Peyer's patch (tissue), 4 donors: Measurements from ENCODE around the gene NTMT2. TPM values are rescaled to one million over a fixed set of nuclear protein-coding genes. Genes with fewer than 3 reads are reported as not detected.

Experiments
- DNase-seq, 3 donors: peaks; one replicate each; pipeline ENCODE4 v3.0.0-alpha.2; 2017 to 2019
- H3K27ac ChIP-seq, 4 donors: fragments of 200-600 bp; sonication (generic); one replicate each; pipeline ENCODE4 v1.5.1; 2016 to 2019
- H3K27me3 ChIP-seq, 2 donors: fragments of 200-600 bp; sonication (generic); one replicate each; pipeline ENCODE4 v1.5.1; 2019
- H3K36me3 ChIP-seq, 3 donors: fragments of 200-600 bp; sonication (generic); one replicate each; pipeline ENCODE4 v1.5.1; 2016 to 2019
- H3K4me1 ChIP-seq, 4 donors: fragments of 200-600 bp; sonication (generic); one replicate each; pipeline ENCODE4 v1.5.1; 2016 to 2019
- H3K4me3 ChIP-seq, 4 donors: fragments of 200-600 bp; sonication (generic); 1 replicate in 3 of 4; 2 replicates in 1 of 4; pipeline ENCODE4 v1.5.1; 2016 to 2019; ENCODE audit warnings: mild to moderate bottlenecking in 1 of 4
- H3K9me3 ChIP-seq, 4 donors: fragments of 200-600 bp; sonication (generic); one replicate each; pipeline ENCODE4 v1.5.1; 2016 to 2019; ENCODE audit warnings: mild to moderate bottlenecking in 1 of 4
- CTCF ChIP-seq, 6 experiments: fragments of 450-650 bp in 4 of 6; fragments of 200-600 bp in 2 of 6; sonication (generic) in 1 of 6; IDR thresholded peaks; one replicate each; pipeline ENCODE4 v1.5.1; 2017 to 2019; ENCODE audit warnings: antibody characterized with exemption in 6 of 6, mild to moderate bottlenecking in 3 of 6, moderate library complexity in 1 of 6
- POLR2A ChIP-seq, 2 donors: fragments of 450-650 bp; IDR thresholded peaks; one replicate each; pipeline ENCODE4 v1.5.1; 2017; ENCODE audit warnings: antibody characterized with exemption in 2 of 2, mild to moderate bottlenecking in 2 of 2, moderate library complexity in 2 of 2
- total RNA-seq, 4 donors: library from RNA; depleted of rRNA; stranded (reverse); fragments of >200 nt; gene quantifications; one replicate each; pipeline ENCODE4 v1.1.0, GENCODE V29; 2016

Gene NTMT2
- total RNA-seq, 4 donors from 2014 or later, result not detected

GRCh38 chr1:170194451-170194850 lies 48.7 kb downstream of the NTMT2 start:
- no peak for DNase-seq
- H3K36me3 ChIP-seq, result no peaks in the 10 kb centered on the region
- TF ChIP-seq CTCF (IDR thresholded peaks at IDR 0.05) (no peak), POLR2A (IDR thresholded peaks at IDR 0.05) (no peak)
- H3K9me3 ChIP-seq, result no peaks in the 10 kb centered on the region
- no peak overlapping the region for H3K4me3 ChIP-seq
- H3K27me3 ChIP-seq, result no peaks in the 10 kb centered on the region
- H3K4me1 ChIP-seq, result no peaks in the 10 kb centered on the region
- H3K27ac ChIP-seq, result no peak overlapping the region

GRCh38 chr1:170196490-170197236 lies 50.9 kb downstream of the NTMT2 start:
- TF ChIP-seq CTCF (IDR thresholded peaks at IDR 0.05) (no peak), POLR2A (IDR thresholded peaks at IDR 0.05) (no peak)
- H3K27me3 ChIP-seq, result no peaks in the 10 kb centered on the region
- no peak overlapping the region for H3K27ac ChIP-seq
- H3K9me3 ChIP-seq, result no peaks in the 10 kb centered on the region
- DNase-seq, result no peak
- H3K4me1 ChIP-seq, result no peaks in the 10 kb centered on the region
- H3K4me3 ChIP-seq, result no peak overlapping the region
- H3K36me3 ChIP-seq, result no peaks in the 10 kb centered on the region

- H3K4me3 ChIP-seq, result no peak overlapping the region
- H3K27ac ChIP-seq, result no peak overlapping the region
- DNase-seq, result no peak
- no peaks in the 10 kb centered on the region for H3K27me3 ChIP-seq
- TF ChIP-seq CTCF (IDR thresholded peaks at IDR 0.05) (no peak), POLR2A (IDR thresholded peaks at IDR 0.05) (no peak)
- H3K36me3 ChIP-seq, result no peaks in the 10 kb centered on the region
- H3K4me1 ChIP-seq, result no peaks in the 10 kb centered on the region
- H3K9me3 ChIP-seq, result no peaks in the 10 kb centered on the region
These were observed 52.3 kb downstream of the NTMT2 start for GRCh38 chr1:170198090-170198489.

GRCh38 chr1:170198584-170198983 lies 52.8 kb downstream of the NTMT2 start:
- H3K9me3 ChIP-seq, result no peaks in the 10 kb centered on the region
- no peak for TF ChIP-seq POLR2A (IDR thresholded peaks at IDR 0.05)
- no peak for TF ChIP-seq CTCF (IDR thresholded peaks at IDR 0.05)
- H3K27me3 ChIP-seq, result no peaks in the 10 kb centered on the region
- no peak overlapping the region for H3K4me3 ChIP-seq
- no peaks in the 10 kb centered on the region for H3K4me1 ChIP-seq
- DNase-seq, result no peak
- no peak overlapping the region for H3K27ac ChIP-seq
- no peaks in the 10 kb centered on the region for H3K36me3 ChIP-seq

- no peak for DNase-seq
- Histone ChIP-seq H3K27ac (no peak overlapping the region), H3K9me3 (no peaks in the 10 kb centered on the region)
These were observed 54.4 kb downstream of the NTMT2 start for GRCh38 chr1:170200161-170200560.

More at GRCh38 chr1:170200161-170200560, 54.4 kb downstream of the NTMT2 start:
- Histone ChIP-seq H3K4me3 (no peak overlapping the region), H3K36me3 (no peaks in the 10 kb centered on the region), H3K27me3 (no peaks in the 10 kb centered on the region), H3K4me1 (no peaks in the 10 kb centered on the region)
- TF ChIP-seq CTCF (IDR thresholded peaks at IDR 0.05) (no peak), POLR2A (IDR thresholded peaks at IDR 0.05) (no peak)
